ENCODE data around the gene SRSF11. TPM values are rescaled to one million over a fixed set of nuclear protein-coding genes. Genes with fewer than 3 reads are reported as not detected.

The SRSF11 gene
- total RNA-seq, 4 donors from 2014 or later: 179 to 306 (median 204) TPM

- H3K4me1 ChIP-seq: peaks cover 0 to 67% (median 31%) of the 10 kb centered on the region in 4 donors
Observed at GRCh38 chr1:70207492-70207891, 13.7 kb upstream of the SRSF11 start.

GRCh38 chr1:70208292-70208691, 12.9 kb upstream of the SRSF11 start:
- Histone ChIP-seq H3K36me3 (peaks cover 0 to 19% (median 0%) of the 10 kb centered on the region in 3 donors), H3K4me1 (peaks cover 0 to 72% (median 30%) of the 10 kb centered on the region in 4 donors), H3K27ac (no peak overlapping the region), H3K27me3 (no peaks in the 10 kb centered on the region), H3K9me3 (no peaks in the 10 kb centered on the region), H3K4me3 (no peak overlapping the region)
- WGBS, 2 donors: 96 to 99% methylated on average over 7 of the region's 7 CpGs
- no peak for DNase-seq (ENCODE audit: low spot score in 2 of 2)
- TF ChIP-seq CTCF (IDR thresholded peaks at IDR 0.05): no peak
- TF ChIP-seq POLR2A (IDR thresholded peaks at IDR 0.05): no peak
- TF ChIP-seq EP300 (IDR thresholded peaks at IDR 0.05): no peak

More at GRCh38 chr1:70207492-70207891, 13.7 kb upstream of the SRSF11 start:
- Histone ChIP-seq H3K27me3 (no peaks in the 10 kb centered on the region), H3K36me3 (peaks cover 0 to 19% (median 0%) of the 10 kb centered on the region in 3 donors), H3K4me3 (no peak overlapping the region), H3K9me3 (no peaks in the 10 kb centered on the region), H3K27ac (no peak overlapping the region)
- 83 to 88% methylated on average over 4 of the region's 4 CpGs for WGBS, 2 donors
- TF ChIP-seq EP300 (IDR thresholded peaks at IDR 0.05) (no peak), POLR2A (IDR thresholded peaks at IDR 0.05) (no peak), CTCF (IDR thresholded peaks at IDR 0.05) (no peak)
- DNase-seq (ENCODE audit: low spot score in 2 of 2): no peak

- Histone ChIP-seq H3K9me3 (no peaks in the 10 kb centered on the region), H3K4me3 (no peak overlapping the region), H3K27me3 (no peaks in the 10 kb centered on the region), H3K27ac (no peak overlapping the region), H3K36me3 (peaks cover 0 to 22% (median 0%) of the 10 kb centered on the region in 3 donors), H3K4me1 (peaks cover 0 to 69% (median 22%) of the 10 kb centered on the region in 4 donors)
- no peak for TF ChIP-seq CTCF (IDR thresholded peaks at IDR 0.05)
- TF ChIP-seq EP300 (IDR thresholded peaks at IDR 0.05): no peak
- TF ChIP-seq POLR2A (IDR thresholded peaks at IDR 0.05): no peak
- DNase-seq (ENCODE audit: low spot score in 2 of 2): no peak
- WGBS, 2 donors: 39 to 69% methylated on average over 1 of the region's 1 CpG
Observed at GRCh38 chr1:70210820-70211219, 10.4 kb upstream of the SRSF11 start.

- no peak for DNase-seq (ENCODE audit: low spot score in 2 of 2)
- H3K4me1 ChIP-seq: peaks cover 0 to 64% (median 21%) of the 10 kb centered on the region in 4 donors
- H3K36me3 ChIP-seq: peaks cover 0 to 28% (median 0%) of the 10 kb centered on the region in 3 donors
- TF ChIP-seq EP300 (IDR thresholded peaks at IDR 0.05): no peak
- H3K27ac ChIP-seq: no peak overlapping the region
- no peak overlapping the region for H3K4me3 ChIP-seq
- no peaks in the 10 kb centered on the region for H3K27me3 ChIP-seq
- H3K9me3 ChIP-seq: no peaks in the 10 kb centered on the region
Observed at GRCh38 chr1:70211541-70211940, 9.6 kb upstream of the SRSF11 start.

GRCh38 chr1:70220015-70220414, 1.2 kb upstream of the SRSF11 start:
- no peak overlapping the region for H3K27ac ChIP-seq
- no peaks in the 10 kb centered on the region for H3K27me3 ChIP-seq
- TF ChIP-seq EP300 (IDR thresholded peaks at IDR 0.05) (no peak), POLR2A (IDR thresholded peaks at IDR 0.05) (no peak), CTCF (IDR thresholded peaks at IDR 0.05) (no peak)
- no peaks in the 10 kb centered on the region for H3K9me3 ChIP-seq
- H3K36me3 ChIP-seq: peaks cover 0 to 26% (median 0%) of the 10 kb centered on the region in 3 donors
- no peak for DNase-seq (ENCODE audit: low spot score in 2 of 2)
- H3K4me3 ChIP-seq: no peak overlapping the region
- WGBS, 2 donors: 88 to 100% methylated on average over 2 of the region's 2 CpGs
- H3K4me1 ChIP-seq: peaks cover 3 to 42% (median 18%) of the 10 kb centered on the region in 4 donors
